NCI-H2196 (cell line): ENCODE results near the gene CPM.
"Not testable (repeated sequence)": the region's sequence is repeated elsewhere in the genome, so short reads cannot be mapped to it uniquely, and the experiment has no call there.

ENCODE experiments used
- DNase-seq: peaks from one replicate; lab custom pipeline; 2025; ENCODE audit not compliant: unreplicated experiment; lab: John Stamatoyannopoulos, UW

Gene CPM

DNA sequence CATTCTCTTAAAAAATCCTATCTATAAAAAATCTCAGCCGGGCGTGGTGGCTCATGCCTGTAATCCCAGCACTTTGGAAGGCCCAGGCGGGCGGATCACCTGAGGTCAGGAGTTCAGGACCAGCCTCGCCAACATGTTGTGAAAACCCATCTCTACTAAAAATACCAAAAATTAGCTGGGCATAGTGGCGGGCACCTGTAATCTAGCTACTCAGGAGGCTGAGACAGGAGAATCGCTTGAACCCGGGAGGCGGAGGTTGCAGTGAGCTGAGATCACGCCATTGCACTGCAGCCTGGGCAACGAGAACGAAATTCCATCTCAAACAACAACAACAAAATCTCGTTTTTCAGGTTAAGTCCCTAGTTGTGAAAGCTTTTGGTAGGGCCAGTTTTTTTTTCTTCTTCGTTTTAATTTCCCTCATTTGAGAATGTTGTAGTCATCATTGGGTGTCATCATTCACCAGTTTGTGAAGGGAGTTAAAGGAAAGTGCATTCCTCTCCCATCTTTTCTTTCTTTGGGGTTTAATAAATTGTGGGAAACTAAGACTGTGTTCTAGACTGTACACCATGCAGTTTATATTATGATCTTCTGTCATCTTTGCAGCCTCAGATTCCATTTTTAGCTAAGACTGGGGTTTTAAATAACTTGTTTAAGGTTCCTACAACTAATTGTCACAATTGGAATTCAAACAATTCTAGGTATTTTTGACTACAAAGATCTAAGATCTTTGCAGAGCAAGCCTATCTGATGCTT, 101.0 kb downstream of the CPM start:
- DNase-seq = no peak

DNA sequence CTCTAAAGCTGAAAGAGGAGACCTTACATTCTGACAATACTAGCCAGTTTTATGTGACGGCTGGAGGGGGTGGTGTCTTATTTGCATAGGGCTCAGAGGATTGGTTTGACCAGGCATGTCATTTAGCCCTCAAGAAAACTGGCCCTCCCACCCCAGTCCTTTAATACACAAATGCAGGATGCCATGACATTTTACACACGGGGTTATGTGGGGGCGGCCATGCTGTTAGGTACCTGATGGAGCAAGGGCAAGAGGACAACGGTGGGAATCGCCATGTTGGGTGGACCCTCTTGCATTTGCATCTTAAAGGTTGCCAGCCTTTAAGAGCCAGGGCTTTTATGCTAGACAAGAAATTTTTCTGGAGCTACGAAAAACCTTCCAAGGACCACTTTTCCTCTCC, 101.7 kb downstream of the CPM start:
- no peak for DNase-seq

DNA sequence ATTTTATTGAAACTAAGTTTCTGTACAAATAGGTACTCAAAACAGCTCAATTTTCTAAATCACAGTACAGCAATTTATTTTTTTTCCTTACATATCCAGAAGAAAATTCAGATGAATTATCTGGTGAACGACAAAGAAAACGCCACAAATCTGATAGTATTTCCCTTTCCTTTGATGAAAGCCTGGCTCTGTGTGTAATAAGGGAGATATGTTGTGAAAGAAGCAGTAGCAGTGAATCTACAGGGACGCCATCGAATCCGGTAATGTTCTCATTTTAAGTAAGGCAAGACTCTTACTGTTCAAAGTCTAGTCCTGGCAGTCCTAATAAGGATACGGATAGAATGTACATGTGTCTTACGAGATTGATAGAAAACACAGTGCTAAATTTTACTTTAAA, 104.3 kb downstream of the CPM start:
- DNase-seq = no peak

DNA sequence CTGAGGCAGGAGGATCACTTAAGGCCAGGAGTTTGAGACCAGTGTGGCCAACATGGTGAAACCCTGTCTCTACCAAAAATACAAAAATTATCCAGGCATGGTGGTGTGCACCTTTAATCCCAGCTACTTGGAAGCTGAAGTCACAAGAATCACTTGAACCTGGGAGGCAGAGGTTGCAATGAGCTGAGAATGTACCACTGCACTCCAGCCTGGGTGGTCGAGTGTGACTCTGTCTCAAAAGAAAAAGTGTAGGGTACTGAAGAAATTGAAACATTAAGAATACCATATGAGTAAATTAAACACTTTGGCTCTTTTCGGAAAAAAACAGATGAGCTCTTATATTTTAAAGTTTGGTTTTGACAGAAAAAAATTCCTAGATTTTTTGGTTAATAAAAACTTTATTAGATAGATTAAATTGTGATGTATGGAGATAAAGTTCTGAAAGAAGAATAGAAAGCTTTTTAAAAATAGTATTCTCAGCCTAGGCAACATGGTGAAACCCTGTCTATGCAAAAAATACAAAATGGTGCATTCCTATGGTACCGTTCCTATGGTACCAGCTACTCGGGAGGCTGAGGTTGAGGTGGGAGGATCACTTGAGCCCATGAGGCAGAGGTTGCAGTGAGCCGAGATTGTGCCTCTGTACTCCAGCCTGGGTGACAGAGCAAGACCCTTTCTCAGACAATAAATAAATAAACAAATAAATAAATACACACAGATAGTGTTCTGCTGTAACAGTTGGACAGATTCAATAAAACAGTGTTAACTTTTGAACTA, 104.9 kb downstream of the CPM start:
- DNase-seq = no peak

DNA sequence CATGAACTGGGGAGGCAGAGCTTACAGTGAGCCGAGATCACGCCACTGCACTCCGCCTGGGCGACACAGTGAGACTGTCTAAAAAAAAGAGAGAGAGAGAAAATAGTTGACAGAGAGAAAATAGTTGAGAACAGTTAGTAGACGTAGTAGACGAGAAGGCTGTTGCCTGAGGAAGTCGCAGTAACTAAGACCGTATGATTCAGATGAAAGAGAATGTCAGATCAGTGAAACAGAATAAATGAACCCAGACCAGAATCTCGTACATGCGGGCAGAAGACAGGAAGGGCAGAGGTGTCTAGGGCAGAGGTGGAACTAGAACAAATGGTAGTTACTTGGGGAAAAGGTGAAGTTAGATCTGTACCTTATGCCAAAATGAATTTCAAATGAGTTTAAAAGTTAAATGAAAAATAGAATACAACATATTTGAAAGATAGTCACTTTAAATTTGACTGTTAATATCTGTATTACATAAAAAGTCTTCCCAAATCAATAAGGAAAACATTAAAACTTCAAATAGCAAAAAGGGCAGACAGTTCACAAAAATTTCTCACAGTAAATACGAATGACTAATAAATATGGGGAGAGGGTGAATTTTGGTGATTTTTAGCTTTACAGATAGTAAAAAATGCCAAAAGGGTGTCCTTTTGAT, 107.3 kb downstream of the CPM start:
- DNase-seq = no peak

DNA sequence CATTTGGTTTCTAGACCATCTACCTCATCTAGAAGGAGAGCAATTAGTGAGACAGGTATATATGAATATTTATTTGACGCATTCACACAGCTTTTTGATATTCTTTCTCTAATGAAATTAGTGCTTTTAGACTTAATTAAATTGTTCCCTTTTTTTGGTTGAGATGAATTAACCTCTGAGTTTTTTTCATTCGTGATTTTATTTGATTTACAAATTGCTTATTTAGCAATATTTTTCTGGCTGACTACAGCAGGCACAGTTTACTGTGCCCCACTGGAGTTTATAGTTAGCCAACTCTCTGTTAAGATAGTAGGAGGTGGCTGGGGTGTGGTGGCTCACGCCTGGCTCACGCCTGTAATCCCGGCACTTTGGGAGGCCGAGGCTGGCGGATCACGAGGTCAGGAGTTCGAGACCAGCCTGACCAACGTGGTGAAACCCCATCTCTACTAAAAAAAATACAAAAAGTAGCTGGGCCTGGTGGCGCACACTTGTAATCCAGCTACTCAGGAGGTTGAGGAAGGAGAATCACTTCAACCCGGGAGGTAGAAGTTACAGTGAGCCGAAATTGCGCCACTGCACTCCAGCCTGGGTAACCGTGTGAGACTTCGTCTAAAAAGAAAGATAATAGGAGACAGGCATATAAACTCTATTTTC, 108.2 kb downstream of the CPM start:
- DNase-seq = no peak

DNA sequence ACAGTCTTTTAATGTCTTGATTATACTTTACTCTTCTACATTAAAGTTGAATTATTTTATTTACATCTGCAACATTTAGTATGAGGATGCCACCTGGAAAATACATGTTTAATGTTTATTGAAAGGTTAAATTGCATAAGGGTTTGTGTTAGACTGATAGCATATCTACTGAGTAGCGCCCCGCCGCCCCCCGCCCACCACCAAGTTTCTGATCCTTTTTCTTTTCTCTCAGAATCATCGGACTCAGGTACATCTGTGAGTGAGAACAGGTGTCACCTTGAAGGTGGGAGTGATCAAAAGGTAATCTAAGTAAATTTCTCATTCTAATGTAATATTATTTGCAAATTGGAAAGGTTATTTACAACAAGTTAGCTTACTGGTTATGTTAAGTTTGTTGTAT, 108.8 kb downstream of the CPM start:
- no peak for DNase-seq

DNA sequence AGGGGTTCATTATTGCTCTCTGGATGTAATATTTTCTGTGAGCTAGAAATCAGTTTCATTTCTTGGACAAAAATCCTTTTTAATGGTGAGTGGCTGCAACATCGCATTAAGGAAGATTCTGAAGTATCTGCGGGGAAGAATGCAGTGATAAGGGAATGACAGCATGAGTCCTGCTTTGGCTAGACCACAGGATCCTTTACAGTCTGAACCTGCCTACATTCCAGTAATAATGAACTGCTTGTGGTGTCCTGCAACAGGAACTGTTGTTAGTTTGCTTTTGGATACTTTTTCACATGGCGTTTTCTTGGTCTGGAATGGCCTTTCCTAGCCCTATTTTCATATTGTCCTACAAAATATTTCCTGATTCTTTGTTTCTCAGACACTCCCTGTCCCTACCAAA, 109.3 kb downstream of the CPM start:
- no peak for DNase-seq

DNA sequence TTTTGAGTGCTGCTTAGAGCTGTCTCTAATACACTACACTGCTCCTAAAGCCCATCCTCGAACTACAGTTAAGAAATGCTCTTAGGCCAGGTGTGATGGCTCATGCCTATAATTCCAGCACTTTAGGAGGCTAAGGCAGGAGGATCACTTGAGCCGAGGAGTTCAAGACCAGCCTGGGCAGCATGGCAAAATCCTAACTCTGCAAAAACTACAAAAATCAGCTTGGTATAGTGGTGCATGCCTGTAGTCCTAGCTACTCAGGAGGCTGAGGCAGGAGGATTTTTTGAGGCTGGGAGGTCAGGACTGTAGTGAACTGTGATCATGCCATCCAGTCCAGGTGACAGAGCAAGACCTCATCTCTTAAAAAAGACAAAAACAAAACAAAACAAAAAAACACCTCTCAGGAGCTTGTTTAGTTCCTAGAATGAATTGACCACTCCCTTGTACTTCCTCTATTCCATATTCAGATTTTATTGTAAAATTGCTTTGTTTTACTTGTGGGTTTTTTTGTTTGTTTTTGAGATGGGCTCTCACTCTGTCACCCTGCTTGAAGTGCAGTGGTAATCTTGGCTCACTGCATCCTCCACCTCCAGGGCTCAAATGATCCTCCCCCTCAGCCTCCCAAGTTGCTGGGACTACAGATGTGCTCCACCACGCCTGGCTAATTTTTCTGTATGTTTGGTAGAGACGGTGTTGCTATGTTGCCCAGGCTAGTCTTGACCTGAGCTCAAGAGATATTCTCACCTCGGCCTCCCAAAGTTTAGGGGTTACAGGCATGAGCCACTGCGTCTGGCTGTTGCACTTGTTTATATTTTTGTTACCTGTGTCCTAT, 111.4 kb downstream of the CPM start:
- DNase-seq = no peak

DNA sequence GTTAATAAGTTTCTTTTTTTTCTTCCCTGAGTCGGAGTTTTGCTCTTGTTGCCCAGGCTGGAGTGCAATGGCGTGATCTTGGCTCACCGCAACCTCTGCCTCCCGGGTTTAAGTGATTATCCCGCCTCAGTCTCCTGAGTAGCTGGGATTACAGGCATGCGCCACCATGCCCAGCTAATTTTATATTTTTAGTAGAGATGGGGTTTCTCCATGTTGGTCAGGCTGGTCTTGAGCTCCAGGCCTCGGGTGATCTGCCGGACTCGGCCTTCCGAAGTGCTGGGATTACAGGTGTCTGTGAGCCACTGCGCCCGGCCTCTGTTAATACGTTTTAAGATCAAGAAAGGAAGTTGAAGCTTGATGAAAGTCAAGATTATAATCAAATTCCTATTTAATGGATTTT, 113.5 kb downstream of the CPM start:
- DNase-seq = not testable (repeated sequence)

DNA sequence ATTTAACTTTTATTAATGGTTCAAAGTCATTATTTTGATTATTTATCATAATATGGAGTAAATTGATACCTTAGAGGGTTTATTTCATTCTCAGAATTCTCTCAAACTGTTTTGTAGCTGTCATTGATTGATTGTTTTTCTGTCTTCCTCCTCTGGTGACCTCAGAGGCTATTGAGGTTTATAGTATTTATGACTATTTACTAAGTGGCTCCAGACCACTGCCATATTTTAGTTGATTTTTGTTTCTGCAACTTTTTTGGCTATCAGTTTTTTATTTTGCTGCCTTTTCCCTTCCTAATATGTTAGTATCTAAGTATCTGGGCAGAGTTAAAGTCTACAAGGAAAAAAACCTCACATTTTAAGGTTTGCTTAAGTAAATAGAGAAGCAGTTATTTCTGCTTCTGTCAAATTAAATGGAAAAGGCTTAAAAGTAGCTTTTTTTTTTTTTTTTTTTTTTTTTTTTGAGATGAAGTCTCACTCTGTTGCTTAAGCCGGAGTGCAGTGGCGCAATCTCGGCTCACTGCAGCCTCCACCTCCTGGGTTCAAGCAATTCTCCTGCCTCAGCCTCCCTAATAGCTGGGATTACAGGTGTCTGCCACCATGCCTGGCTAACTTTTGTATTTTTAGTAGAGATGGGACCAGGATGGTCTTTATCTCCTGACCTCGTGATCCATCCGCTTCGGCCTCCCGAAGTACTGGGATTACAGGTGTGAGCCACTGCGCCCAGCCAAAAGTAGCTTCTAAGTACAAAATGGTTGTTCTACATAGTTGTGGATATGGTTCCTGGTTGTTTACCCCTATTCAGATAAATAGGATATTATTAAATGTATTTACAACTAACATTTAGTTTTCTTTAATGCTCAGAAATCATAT, 116.8 kb downstream of the CPM start:
- no peak for DNase-seq

DNA sequence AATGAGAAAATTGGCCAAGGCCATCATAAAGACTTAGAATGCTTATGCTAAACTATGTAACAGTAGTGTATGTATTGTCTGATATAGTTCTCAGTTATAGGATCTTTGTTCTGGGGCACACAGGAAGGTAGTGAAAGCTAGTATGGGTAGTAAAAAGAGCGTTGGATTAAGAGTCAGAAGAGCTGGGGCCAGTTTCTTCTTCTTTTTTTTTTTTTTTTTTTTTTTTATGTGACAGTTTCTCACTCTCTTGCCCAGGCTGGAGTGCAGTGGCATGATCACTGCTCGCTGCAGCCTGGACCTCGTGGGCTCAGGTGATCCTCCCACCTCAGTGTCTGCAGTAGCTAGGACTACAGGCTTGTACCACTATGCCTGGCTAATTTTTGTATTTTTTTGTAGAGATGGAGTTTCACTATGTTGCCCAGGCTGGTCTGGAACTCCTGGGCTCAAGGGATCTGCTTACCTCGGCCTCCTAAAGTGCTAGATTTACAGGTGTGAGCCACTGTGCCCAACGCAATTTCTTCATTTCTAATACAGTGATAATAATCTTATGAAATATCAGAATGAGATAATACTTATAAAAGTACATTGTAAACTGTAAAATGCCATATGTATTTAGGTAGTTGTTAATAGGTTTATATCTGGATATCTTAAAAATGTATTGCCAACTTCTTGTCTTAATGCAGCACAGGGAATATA, 117.6 kb downstream of the CPM start:
- DNase-seq = no peak

DNA sequence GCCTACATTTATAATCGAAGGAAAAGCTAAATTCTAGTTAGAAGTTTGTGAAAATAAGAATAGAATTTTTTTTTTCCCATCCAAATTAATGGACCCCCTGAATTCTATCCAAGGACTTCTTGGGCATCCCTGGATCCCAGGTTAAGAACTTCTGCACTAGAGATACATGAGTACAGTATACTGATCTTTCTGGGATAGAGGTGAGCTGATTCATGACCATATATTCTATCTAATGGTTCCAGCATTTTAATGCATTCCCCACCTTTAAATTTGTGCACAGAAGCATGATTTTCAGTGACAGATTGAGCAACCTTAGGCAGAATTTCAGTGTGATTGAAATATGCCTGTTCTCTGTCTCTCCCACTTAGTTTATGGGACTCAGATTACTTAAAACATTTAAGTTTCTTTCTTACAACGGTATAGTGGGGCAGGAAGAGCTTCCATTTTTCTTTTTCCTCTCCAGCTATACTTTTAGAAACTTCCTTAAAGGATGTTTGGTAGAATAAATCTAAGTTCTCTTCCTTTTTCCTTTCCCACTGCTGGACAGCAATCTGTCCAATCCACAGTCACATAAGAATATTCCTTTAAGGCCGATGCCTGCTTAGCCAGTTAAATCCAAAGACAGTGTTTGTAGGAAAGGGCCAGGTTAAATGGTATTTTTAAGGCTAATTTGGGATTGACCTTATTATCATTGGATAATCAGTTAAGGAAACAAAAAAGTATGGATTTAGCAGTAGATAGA, 118.3 kb downstream of the CPM start:
- DNase-seq = no peak

DNA sequence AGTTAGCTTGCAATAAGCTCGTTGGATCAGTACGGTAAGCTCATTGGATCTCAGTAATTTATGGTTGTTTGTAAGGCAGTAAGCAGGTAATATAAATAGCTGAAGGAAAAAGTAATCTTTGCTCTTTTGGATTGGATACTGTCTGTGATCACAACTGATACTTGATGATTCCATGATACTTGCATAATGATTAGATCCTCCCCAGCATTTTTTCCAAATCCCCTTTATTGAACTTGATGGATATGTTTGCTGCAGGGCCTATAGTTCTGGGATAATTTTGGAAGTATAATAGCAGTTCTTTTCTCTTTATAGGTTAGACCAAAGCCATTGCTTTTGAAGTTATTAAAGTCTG, 119.8 kb downstream of the CPM start:
- no peak for DNase-seq

DNA sequence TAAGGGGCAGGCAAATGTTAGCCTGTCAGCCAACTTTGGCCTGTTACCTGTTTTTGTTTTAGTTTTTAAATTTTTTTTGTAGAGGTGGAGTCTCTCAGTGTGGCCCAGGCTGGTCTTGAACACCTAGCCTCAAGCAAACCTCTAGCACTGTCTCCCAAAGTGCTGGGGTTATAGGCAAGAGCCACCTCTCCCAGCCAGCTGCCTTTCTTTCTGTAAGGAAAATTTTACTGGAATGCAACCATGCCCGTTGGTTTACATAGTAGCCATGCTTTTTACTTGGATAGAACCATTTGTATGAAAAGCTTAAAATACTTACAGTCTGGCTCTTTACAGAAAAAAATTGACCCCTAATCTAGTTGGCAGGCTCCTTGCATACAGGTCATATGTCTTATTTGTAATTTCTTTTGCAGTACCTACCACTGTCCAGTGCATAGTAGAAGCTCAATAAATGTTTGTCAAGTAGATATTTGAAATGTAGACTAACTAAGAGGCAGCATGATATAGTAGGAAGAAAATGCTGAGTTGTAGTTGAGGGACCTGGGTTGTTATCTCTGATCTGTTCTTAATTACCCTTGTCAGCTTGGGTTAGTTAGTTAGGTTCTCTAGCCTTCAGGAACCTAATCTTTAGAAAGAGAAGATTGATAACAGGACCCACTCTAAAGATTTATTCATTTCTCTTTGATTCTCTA, 120.3 kb downstream of the CPM start:
- no peak for DNase-seq

DNA sequence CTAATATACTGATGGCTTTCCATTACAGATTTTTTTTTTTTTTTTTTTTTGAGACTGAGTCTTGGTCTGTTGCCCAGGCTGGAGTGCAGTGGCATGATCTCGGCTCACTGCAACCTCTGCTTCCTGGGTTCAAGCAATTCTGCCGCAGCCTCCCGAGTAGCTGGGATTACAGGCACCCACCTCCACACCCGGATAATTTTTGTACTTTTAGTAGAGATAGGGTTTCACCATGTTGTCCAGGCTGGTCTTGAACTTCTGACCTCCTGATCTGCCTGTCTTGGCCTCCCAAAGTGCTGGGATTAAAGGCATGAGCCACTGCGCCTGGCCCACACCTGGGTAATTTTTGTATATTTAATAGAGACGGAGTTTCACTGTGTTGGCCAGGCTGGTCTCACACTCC, 121.4 kb downstream of the CPM start:
- not testable (repeated sequence) for DNase-seq

DNA sequence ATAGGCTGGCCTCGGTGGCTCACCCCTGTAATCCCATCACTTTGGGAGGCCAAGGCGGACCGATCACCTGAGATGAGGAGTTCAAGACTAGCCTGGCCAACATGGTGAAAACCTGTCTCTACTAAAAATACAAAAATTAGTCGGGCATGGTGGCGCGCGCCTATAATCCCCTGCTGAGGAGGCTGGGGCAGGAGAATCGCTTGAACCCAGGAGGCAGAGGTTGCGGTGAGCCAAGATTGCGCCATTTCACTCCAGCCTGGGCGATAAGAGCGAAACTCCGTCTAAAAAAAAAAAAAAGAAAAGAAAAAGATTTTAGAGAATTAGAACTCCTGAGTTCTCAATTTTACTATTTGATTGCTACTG, 123.0 kb downstream of the CPM start:
- not testable (repeated sequence) for DNase-seq
